Calu3 (cell line): ENCODE data around the gene DMAC2. TPM values are rescaled to one million over a fixed set of nuclear protein-coding genes. Genes with fewer than 3 reads are reported as not detected.

Experiments
- BruUV-seq: library from RNA; stranded (reverse); fragments of 400-500 nt; replicated peaks from 2 replicates; lab custom pipeline; 2021; lab: Mats Ljungman, UMichigan
- CTCF ChIA-PET: fragments of 300-600 bp; sonication (Branson Sonifier 250); formaldehyde crosslinking; loops from one replicate; lab custom pipeline; 2022; ENCODE audit warnings: antibody characterized with exemption; lab: Charles Lee
- DNase-seq: peaks from one replicate; pipeline ENCODE4 v3.0.0; 2022
- H3K27ac Mint-ChIP-seq: one replicate; pipeline ENCODE4 v1.8.0; 2022; ENCODE audit warnings: mixed read lengths; ENCODE audit not compliant: unreplicated experiment
- H3K27me3 Mint-ChIP-seq: one replicate; pipeline ENCODE4 v1.8.0; 2022; ENCODE audit warnings: mixed read lengths; ENCODE audit not compliant: unreplicated experiment
- H3K36me3 Mint-ChIP-seq: one replicate; pipeline ENCODE4 v1.8.0; 2022; ENCODE audit warnings: mild to moderate bottlenecking, moderate library complexity, mixed read lengths; ENCODE audit not compliant: insufficient read depth, unreplicated experiment
- H3K4me1 Mint-ChIP-seq: one replicate; pipeline ENCODE4 v1.8.0; 2022; ENCODE audit warnings: mild to moderate bottlenecking, low read depth, mixed read lengths; ENCODE audit not compliant: unreplicated experiment
- H3K4me3 Mint-ChIP-seq: one replicate; pipeline ENCODE4 v1.8.0; 2022; ENCODE audit warnings: mild to moderate bottlenecking, low read depth, moderate library complexity, mixed read lengths; ENCODE audit not compliant: unreplicated experiment
- H3K9me3 Mint-ChIP-seq: one replicate; pipeline ENCODE4 v1.8.0; 2022; ENCODE audit warnings: low read depth, mixed read lengths; ENCODE audit not compliant: unreplicated experiment
- intact Hi-C: fragments of 100-400 bp; cut with micrococcal nuclease; formaldehyde crosslinking; loops from one replicate; pipeline ENCODE4 v1.10.0; 2022; ENCODE audit not compliant: unreplicated experiment
- total RNA-seq: library from RNA; stranded (reverse); gene quantifications from 2 replicates; pipeline ENCODE4 v1.2.3, GENCODE V29; 2022
- TF ChIP-seq, protein P1 (sequence below): fragments of 200-600 bp; IDR thresholded peaks from one replicate; pipeline ENCODE4 v1.8.0; 2022; ENCODE audit warnings: antibody characterized with exemption; ENCODE audit not compliant: unreplicated experiment

The DMAC2 gene
- total RNA-seq, 1 experiment from 2014 or later = 50.5 TPM

DNA sequence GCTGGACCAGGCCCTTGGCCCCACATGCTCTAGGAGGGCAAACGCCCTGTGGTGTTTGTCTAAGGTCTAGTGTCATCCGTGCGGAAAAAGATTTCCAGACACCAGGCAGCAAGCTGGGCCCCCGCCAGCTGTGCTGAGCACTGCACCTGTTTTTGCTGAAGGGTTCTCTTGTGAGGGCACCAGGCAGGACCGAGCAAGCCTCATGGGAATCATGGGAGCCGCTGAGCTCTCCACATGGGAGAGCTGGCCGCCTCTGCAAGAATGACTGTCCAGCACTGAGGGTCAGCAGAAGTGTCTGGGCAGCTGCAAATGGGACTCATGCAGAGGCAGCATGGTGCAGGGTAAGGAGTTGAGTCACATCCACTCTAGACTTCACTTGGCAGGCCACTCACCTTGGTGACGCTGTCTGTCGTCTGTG, 24.5 kb downstream of the DMAC2 start:
- Mint-ChIP-seq H3K4me3 (no peak overlapping the region), H3K27ac (no peak overlapping the region), H3K9me3 (no peaks in the 10 kb centered on the region), H3K27me3 (no peaks in the 10 kb centered on the region), H3K4me1 (peaks cover 2% of the 10 kb centered on the region), H3K36me3 (peaks cover 19% of the 10 kb centered on the region)
- intact Hi-C loops = no loop called here
- DNase-seq = no peak
- BruUV-seq = no TSS peak
- CTCF ChIA-PET = no interaction called here
- TF ChIP-seq, protein P1, sequence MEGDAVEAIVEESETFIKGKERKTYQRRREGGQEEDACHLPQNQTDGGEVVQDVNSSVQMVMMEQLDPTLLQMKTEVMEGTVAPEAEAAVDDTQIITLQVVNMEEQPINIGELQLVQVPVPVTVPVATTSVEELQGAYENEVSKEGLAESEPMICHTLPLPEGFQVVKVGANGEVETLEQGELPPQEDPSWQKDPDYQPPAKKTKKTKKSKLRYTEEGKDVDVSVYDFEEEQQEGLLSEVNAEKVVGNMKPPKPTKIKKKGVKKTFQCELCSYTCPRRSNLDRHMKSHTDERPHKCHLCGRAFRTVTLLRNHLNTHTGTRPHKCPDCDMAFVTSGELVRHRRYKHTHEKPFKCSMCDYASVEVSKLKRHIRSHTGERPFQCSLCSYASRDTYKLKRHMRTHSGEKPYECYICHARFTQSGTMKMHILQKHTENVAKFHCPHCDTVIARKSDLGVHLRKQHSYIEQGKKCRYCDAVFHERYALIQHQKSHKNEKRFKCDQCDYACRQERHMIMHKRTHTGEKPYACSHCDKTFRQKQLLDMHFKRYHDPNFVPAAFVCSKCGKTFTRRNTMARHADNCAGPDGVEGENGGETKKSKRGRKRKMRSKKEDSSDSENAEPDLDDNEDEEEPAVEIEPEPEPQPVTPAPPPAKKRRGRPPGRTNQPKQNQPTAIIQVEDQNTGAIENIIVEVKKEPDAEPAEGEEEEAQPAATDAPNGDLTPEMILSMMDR = no peak

DNA sequence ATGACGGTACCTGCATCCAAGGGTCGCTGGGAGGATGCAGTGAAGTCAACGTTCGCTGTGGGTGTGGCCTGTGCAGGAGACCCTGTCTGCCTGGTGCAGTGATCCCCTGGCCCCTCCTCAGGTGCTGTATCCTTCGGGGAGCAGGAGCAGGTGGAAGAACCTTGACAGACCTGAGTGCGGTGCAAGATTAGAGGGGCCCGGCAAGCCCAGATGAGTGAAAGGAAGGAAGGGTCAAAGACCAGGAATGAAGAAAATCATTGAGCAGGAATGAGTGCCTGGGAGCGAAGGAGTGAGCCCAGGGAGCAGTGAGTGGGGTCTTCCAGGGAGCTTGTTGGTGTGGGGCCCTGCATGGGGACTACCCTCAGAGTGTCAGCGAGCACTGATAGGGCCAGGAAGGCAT, 25.3 kb downstream of the DMAC2 start:
- TF ChIP-seq, protein P1 = no peak
- DNase-seq = no peak
- Mint-ChIP-seq H3K4me3 (no peak overlapping the region), H3K9me3 (no peaks in the 10 kb centered on the region), H3K4me1 (peaks cover 9% of the 10 kb centered on the region), H3K27me3 (no peaks in the 10 kb centered on the region), H3K36me3 (peaks cover 13% of the 10 kb centered on the region), H3K27ac (no peak overlapping the region)
- intact Hi-C loops = no loop called here
- CTCF ChIA-PET = no interaction called here
- no TSS peak for BruUV-seq

DNA sequence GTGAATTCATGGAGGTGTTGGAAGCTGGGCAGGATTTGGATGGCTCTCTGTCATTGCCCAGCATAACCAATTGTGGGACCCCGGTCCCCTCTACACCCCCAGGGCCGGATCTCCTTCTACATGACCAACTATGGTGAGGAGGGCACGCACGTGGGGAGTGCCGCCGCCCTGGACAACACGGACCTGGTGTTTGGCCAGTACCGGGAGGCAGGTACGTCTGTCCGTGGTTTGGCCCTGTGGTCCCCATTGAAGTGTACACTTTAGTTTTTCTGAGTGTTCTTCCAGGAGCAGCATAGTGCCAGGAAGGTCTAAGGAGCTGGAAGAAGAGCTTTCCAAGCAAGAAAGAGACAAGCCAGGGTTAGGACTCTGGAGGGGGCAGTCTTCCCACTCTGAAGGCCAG, 25.8 kb downstream of the DMAC2 start:
- no TSS peak for BruUV-seq
- CTCF ChIA-PET = no interaction called here
- Mint-ChIP-seq H3K36me3 (peaks cover 8% of the 10 kb centered on the region), H3K27ac (no peak overlapping the region), H3K4me1 (peaks cover 15% of the 10 kb centered on the region), H3K4me3 (no peak overlapping the region), H3K27me3 (no peaks in the 10 kb centered on the region), H3K9me3 (no peaks in the 10 kb centered on the region)
- intact Hi-C loops = no loop called here
- DNase-seq = no peak
- TF ChIP-seq, protein P1 = no peak

DNA sequence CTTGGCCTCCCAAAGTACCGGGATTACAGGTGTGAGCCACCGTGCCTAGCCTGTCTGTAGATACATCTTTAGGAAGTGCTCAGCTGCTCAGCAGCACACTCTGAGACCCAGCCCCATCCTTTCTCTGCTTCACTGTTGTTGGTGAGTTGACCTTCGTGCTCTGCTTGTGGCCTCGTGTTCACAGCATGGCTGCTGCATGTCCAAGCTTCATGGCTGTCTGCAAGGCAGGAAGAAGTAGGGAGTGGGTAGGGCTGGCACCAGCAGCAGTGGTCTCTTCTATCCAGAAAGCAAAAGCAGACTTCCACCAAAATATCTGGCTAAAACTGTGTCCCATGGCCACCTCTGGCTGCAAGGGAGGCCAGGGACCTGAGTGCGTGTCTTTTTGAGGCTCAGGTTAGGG, 26.8 kb downstream of the DMAC2 start:
- CTCF ChIA-PET = no interaction called here
- no peaks in the 10 kb centered on the region for H3K9me3 Mint-ChIP-seq
- H3K4me1 Mint-ChIP-seq = peaks cover 19% of the 10 kb centered on the region
- no peak overlapping the region for H3K4me3 Mint-ChIP-seq
- H3K27me3 Mint-ChIP-seq = no peaks in the 10 kb centered on the region
- H3K36me3 Mint-ChIP-seq = peaks cover 2% of the 10 kb centered on the region
- TF ChIP-seq, protein P1 = no peak
- H3K27ac Mint-ChIP-seq = no peak overlapping the region
- BruUV-seq = no TSS peak
- intact Hi-C loops = no loop called here
- DNase-seq = no peak
